Endothelial cell of umbilical vein (primary cell): ENCODE data around the gene EEFSEC. TPM values are rescaled to one million over a fixed set of nuclear protein-coding genes. Genes with fewer than 3 reads are reported as not detected.

Experiments used
- BruUV-seq: library from RNA; stranded (reverse); fragments of 400-500 nt; replicated peaks from 2 replicates; lab custom pipeline; 2021; lab: Mats Ljungman, UMichigan
- CTCF ChIA-PET: fragments of 300-600, 350-600 bp; sonication (Branson Sonifier 250); formaldehyde crosslinking; loops from one replicate; lab custom pipeline; 2021; ENCODE audit warnings: antibody characterized with exemption, inconsistent platforms; lab: Charles Lee
- POLR2A ChIA-PET: fragments of 300-600, 350-600 bp; sonication (Branson Sonifier 250); formaldehyde crosslinking; loops from one replicate; lab custom pipeline; 2021; ENCODE audit warnings: antibody characterized with exemption, inconsistent platforms; lab: Charles Lee
- DNase-seq: peaks from one replicate; pipeline ENCODE4 v3.0.0-alpha.2; 2011; ENCODE audit warnings: low read depth, low spot score
- FAIRE-seq: peaks from 2 replicates; lab custom pipeline; 2011; peaks lifted over from hg19 to GRCh38; lab: Jason Lieb, UNC
- H2AFZ ChIP-seq: 2 replicates; pipeline ENCODE4 v1.6.0; 2012; ENCODE audit warnings: low read depth, low read length, control low read depth, inconsistent platforms
- H3K27ac ChIP-seq: 2 replicates; pipeline ENCODE4 v1.5.1; 2011; ENCODE audit warnings: low read depth, mild to moderate bottlenecking, control low read depth, low read length, moderate library complexity; ENCODE audit not compliant: insufficient read depth
- H3K27me3 ChIP-seq, 2 experiments: 2 replicates each; pipeline versions ENCODE4 v1.6.0 to v1.6.1; 2011; ENCODE audit warnings: low read length in 2 of 2, mixed read lengths in 1 of 2; ENCODE audit not compliant: control insufficient read depth in 2 of 2, insufficient read depth in 2 of 2
- H3K36me3 ChIP-seq, 2 experiments: 2 replicates in 1 of 2; 3 replicates in 1 of 2; pipeline ENCODE4 v1.5.1; 2011; ENCODE audit warnings: low read length in 2 of 2, mild to moderate bottlenecking in 1 of 2, moderate library complexity in 1 of 2; ENCODE audit not compliant: control insufficient read depth in 2 of 2, insufficient read depth in 2 of 2; ENCODE audit errors: extremely low read depth in 1 of 2
- H3K4me1 ChIP-seq: 3 replicates; pipeline ENCODE4 v1.5.1; 2011; ENCODE audit warnings: mild to moderate bottlenecking, low read length; ENCODE audit not compliant: control insufficient read depth, insufficient read depth; ENCODE audit errors: extremely low read depth
- H3K4me2 ChIP-seq: 2 replicates; pipeline ENCODE4 v1.6.1; 2011; ENCODE audit warnings: low read length, control low read depth, mixed read lengths; ENCODE audit not compliant: insufficient read depth
- H3K4me3 ChIP-seq, 3 experiments: fragments of 200-600 bp in 1 of 3; sonication (generic), shearing (Covaris generic) in 1 of 3; replicated peaks in 1 of 3; 2 replicates each; pipeline ENCODE4 v1.5.1; 2011 to 2016; ENCODE audit warnings: control low read depth in 3 of 3, low read length in 3 of 3, mild to moderate bottlenecking in 2 of 3, inconsistent platforms in 1 of 3, low read depth in 1 of 3, moderate library complexity in 1 of 3; ENCODE audit not compliant: insufficient read depth in 1 of 3
- H3K79me2 ChIP-seq: 2 replicates; pipeline ENCODE4 v1.6.0; 2012; ENCODE audit warnings: low read length, inconsistent platforms; ENCODE audit not compliant: control insufficient read depth, insufficient read depth
- H3K9ac ChIP-seq: replicated peaks from 2 replicates; pipeline ENCODE3; 2011; ENCODE audit warnings: low read length, control low read depth; ENCODE audit not compliant: insufficient read depth; ENCODE audit errors: extremely low read depth
- H3K9me1 ChIP-seq: replicated peaks from 3 replicates; pipeline ENCODE4 v1.6.0; 2011; ENCODE audit warnings: mild to moderate bottlenecking, low read length; ENCODE audit not compliant: control insufficient read depth, insufficient read depth; ENCODE audit errors: extremely low read depth
- H3K9me3 ChIP-seq: replicated peaks from 2 replicates; pipeline ENCODE4 v1.5.1; 2012; ENCODE audit warnings: low read length, inconsistent platforms; ENCODE audit not compliant: control insufficient read depth, insufficient read depth
- H4K20me1 ChIP-seq: replicated peaks from 2 replicates; pipeline ENCODE3; 2011; ENCODE audit warnings: mild to moderate bottlenecking, low read length; ENCODE audit not compliant: control insufficient read depth, insufficient read depth; ENCODE audit errors: extremely low read depth
- EZH2 ChIP-seq: IDR thresholded peaks from 2 replicates; pipeline ENCODE4 v1.6.1; 2012; ENCODE audit warnings: borderline replicate concordance, low read depth, mild to moderate bottlenecking, moderate library complexity, low read length, inconsistent platforms; ENCODE audit not compliant: severe bottlenecking
- FOS ChIP-seq: IDR thresholded peaks from 2 replicates; pipeline ENCODE4 v1.6.1; 2011; ENCODE audit warnings: mild to moderate bottlenecking, low read length, moderate library complexity, borderline replicate concordance; ENCODE audit not compliant: insufficient read depth
- GATA2 ChIP-seq: IDR thresholded peaks from 2 replicates; pipeline ENCODE4 v1.7.0; 2011; ENCODE audit warnings: low read depth, mild to moderate bottlenecking, moderate library complexity, mixed read lengths, low read length; ENCODE audit not compliant: insufficient read length, insufficient read depth
- JUN ChIP-seq: IDR thresholded peaks from 2 replicates; pipeline ENCODE4 v1.6.1; 2011; ENCODE audit warnings: borderline replicate concordance, low read depth; ENCODE audit not compliant: insufficient read length, insufficient read depth
- MYC ChIP-seq: IDR thresholded peaks from one replicate; pipeline ENCODE4 v1.6.1; 2011; ENCODE audit warnings: mild to moderate bottlenecking, low read depth, low read length
- POLR2A ChIP-seq: IDR thresholded peaks from 2 replicates; pipeline ENCODE4 v1.6.1; 2012; ENCODE audit warnings: low read depth, mild to moderate bottlenecking, control low read depth, low read length
- POLR2AphosphoS5 ChIP-seq: IDR thresholded peaks from 2 replicates; pipeline ENCODE4 v1.6.1; 2012; ENCODE audit warnings: low read depth, mild to moderate bottlenecking, control low read depth, low read length, moderate library complexity; ENCODE audit not compliant: insufficient read depth
- dilution Hi-C: fragments of 300-500 bp; cut with MboI; formaldehyde crosslinking; loops from one replicate; pipeline ENCODE4 v1.15.0; 2019; ENCODE audit warnings: low sequenced_read_pairs; ENCODE audit not compliant: extremely low pct_ligation_motif_present
- intact Hi-C: fragments of 100-400 bp; cut with micrococcal nuclease; formaldehyde crosslinking; loops from one replicate; pipeline ENCODE4 v1.10.0; 2022
- polyA plus RNA-seq, 4 experiments: library from polyadenylated mRNA; depleted of rRNA in 3 of 4; stranded (reverse) in 3 of 4; unstranded in 1 of 4; fragments of >200 nt; gene quantifications; 2 replicates each; pipeline versions ENCODE4 v1.2.1 to v1.2.3, GENCODE V29; 2011 to 2012; ENCODE audit warnings: missing spikeins in 1 of 4
- total RNA-seq: library from RNA; stranded (reverse); gene quantifications from 2 replicates; pipeline ENCODE4 v1.2.3, GENCODE V29; 2021
- TF ChIP-seq, protein P1 (sequence below), 2 donors: IDR thresholded peaks; 1 replicate in 1 of 2; 2 replicates in 1 of 2; pipeline ENCODE4 v1.5.1; 2011; ENCODE audit warnings: low read length in 2 of 2, mild to moderate bottlenecking in 2 of 2, moderate library complexity in 2 of 2, control low read depth in 1 of 2, inconsistent platforms in 1 of 2, low read depth in 1 of 2; ENCODE audit not compliant: insufficient read depth in 1 of 2; ENCODE audit errors: extremely low read depth in 1 of 2
- TF ChIP-seq, protein P2 (sequence below): IDR thresholded peaks from 2 replicates; pipeline ENCODE4 v1.6.1; 2011; ENCODE audit not compliant: insufficient read depth, insufficient read length

Gene EEFSEC
- total and polyA plus RNA-seq, 2 donors (not counting 3 experiments of a cell fraction or from before 2014, with no cell fraction given), result 13.1 to 14.5 TPM

DNA sequence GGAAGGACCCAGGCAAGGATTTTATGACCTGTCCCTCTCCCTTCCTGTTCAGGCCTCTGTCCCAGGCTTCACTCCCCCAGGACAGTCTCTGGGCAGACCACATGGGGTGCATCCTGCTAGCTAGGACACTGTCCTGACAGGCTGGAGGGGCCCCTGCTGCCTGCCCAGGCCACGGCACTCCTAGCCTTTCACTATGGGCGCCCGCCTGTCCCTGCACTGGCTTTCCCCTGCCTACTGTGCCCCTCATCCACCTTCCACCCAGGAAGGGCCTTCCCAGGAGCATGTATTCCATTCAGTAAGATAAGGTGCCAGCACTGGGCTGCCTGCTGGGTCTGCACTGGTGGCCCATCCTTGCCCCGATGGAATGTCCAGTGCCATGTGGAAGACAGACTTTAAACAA, 168.1 kb downstream of the EEFSEC start:
- Histone ChIP-seq H3K4me2 (no peak overlapping the region), H3K4me3 (no peak overlapping the region), H3K4me1 (no peaks in the 10 kb centered on the region), H2AFZ (no peak overlapping the region), H3K27ac (no peak overlapping the region), H3K9me3 (no peaks in the 10 kb centered on the region), H3K9ac (no peak overlapping the region), H4K20me1 (no peaks in the 10 kb centered on the region), H3K9me1 (no peaks in the 10 kb centered on the region), H3K36me3 (no peaks in the 10 kb centered on the region), H3K27me3 (no peaks in the 10 kb centered on the region), H3K79me2 (no peaks in the 10 kb centered on the region)
- no TSS peak for BruUV-seq
- no peak for TF ChIP-seq POLR2AphosphoS5
- no peak for TF ChIP-seq GATA2
- TF ChIP-seq FOS, result no peak
- no peak for TF ChIP-seq EZH2
- TF ChIP-seq JUN, result no peak
- TF ChIP-seq, protein P1, sequence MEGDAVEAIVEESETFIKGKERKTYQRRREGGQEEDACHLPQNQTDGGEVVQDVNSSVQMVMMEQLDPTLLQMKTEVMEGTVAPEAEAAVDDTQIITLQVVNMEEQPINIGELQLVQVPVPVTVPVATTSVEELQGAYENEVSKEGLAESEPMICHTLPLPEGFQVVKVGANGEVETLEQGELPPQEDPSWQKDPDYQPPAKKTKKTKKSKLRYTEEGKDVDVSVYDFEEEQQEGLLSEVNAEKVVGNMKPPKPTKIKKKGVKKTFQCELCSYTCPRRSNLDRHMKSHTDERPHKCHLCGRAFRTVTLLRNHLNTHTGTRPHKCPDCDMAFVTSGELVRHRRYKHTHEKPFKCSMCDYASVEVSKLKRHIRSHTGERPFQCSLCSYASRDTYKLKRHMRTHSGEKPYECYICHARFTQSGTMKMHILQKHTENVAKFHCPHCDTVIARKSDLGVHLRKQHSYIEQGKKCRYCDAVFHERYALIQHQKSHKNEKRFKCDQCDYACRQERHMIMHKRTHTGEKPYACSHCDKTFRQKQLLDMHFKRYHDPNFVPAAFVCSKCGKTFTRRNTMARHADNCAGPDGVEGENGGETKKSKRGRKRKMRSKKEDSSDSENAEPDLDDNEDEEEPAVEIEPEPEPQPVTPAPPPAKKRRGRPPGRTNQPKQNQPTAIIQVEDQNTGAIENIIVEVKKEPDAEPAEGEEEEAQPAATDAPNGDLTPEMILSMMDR (IDR thresholded peaks at IDR 0.05; ENCODE audit: extremely low read depth in 1 of 2, insufficient read depth in 1 of 2, low read depth in 1 of 2, low read length in 2 of 2), result no peak
- TF ChIP-seq, protein P2, sequence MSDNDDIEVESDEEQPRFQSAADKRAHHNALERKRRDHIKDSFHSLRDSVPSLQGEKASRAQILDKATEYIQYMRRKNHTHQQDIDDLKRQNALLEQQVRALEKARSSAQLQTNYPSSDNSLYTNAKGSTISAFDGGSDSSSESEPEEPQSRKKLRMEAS, result no peak
- TF ChIP-seq MYC, result no peak
- no peak for TF ChIP-seq POLR2A
- intact Hi-C loops (loop anchor here (10.0 kb wide), 2 partner anchors 227 to 263 kb away; no protein-coding TSS in a partner anchor), dilution Hi-C loops (no loop called here)
- ChIA-PET POLR2A (no interaction called here), CTCF (interaction anchor here (0.6 to 5.3 kb wide), 33 partner anchors 8 to 287 kb away, joined by 3 to 76 read pairs (median 5); no protein-coding TSS in a partner anchor)
- DNase-seq (no peak), FAIRE-seq (no peak)
